OCI-LY7 (cell line): ENCODE measurements around the gene TRIM9. TPM values are rescaled to one million over a fixed set of nuclear protein-coding genes. Genes with fewer than 3 reads are reported as not detected.

Experiments used
- BruUV-seq: library from RNA; stranded (reverse); fragments of 400-500 nt; replicated peaks from 2 replicates; lab custom pipeline; 2021; lab: Mats Ljungman, UMichigan
- CTCF ChIA-PET: fragments of 300-600 bp; sonication (Branson Sonifier 250); formaldehyde crosslinking; loops from one replicate; lab custom pipeline; 2022; ENCODE audit warnings: antibody characterized with exemption; ENCODE audit not compliant: unreplicated experiment; lab: Charles Lee
- POLR2A ChIA-PET: fragments of 300-600 bp; sonication (Branson Sonifier 250); formaldehyde crosslinking; loops from one replicate; lab custom pipeline; 2022; ENCODE audit warnings: antibody characterized with exemption; lab: Charles Lee
- DNase-seq: peaks from one replicate; pipeline ENCODE4 v3.0.0-alpha.2; 2015; ENCODE audit warnings: low spot score
- H2AFZ ChIP-seq: fragments of 200-600 bp; sonication (generic), shearing (Covaris generic); 2 replicates; pipeline ENCODE4 v1.6.1; 2014; ENCODE audit warnings: mild to moderate bottlenecking, antibody characterized with exemption, low read length, moderate library complexity
- H3K27ac ChIP-seq: fragments of 200-600 bp; sonication (generic); 2 replicates; pipeline ENCODE4 v1.5.1; 2014; ENCODE audit warnings: mixed run types, low read depth, mild to moderate bottlenecking, moderate library complexity, low read length, inconsistent platforms; ENCODE audit not compliant: poor library complexity, severe bottlenecking
- H3K36me3 ChIP-seq: fragments of 200-600 bp; sonication (generic); 2 replicates; pipeline ENCODE4 v1.6.1; 2014; ENCODE audit warnings: mild to moderate bottlenecking, antibody characterized with exemption, low read length, moderate library complexity, mixed read lengths; ENCODE audit not compliant: insufficient read depth
- H3K4me1 ChIP-seq: fragments of 200-600 bp; sonication (generic); 2 replicates; pipeline ENCODE4 v1.5.1; 2014; ENCODE audit warnings: mild to moderate bottlenecking, low read length; ENCODE audit not compliant: insufficient read depth, poor library complexity, severe bottlenecking
- H3K4me2 ChIP-seq: fragments of 200-600 bp; sonication (generic); 2 replicates; pipeline ENCODE4 v1.6.1; 2014; ENCODE audit warnings: mild to moderate bottlenecking, low read length
- H3K4me3 ChIP-seq: fragments of 200-600 bp; sonication (generic); 2 replicates; pipeline ENCODE4 v1.5.1; 2014; ENCODE audit warnings: mild to moderate bottlenecking, low read depth, low read length; ENCODE audit not compliant: poor library complexity, severe bottlenecking
- H3K79me2 ChIP-seq: fragments of 200-600 bp; sonication (generic); 2 replicates; pipeline ENCODE4 v1.6.1; 2016; ENCODE audit warnings: low read depth, mild to moderate bottlenecking, low read length, moderate library complexity, mixed read lengths; ENCODE audit not compliant: insufficient read depth
- H3K9me2 ChIP-seq: fragments of 200-600 bp; sonication (generic); 2 replicates; pipeline ENCODE4 v1.6.1; 2016; ENCODE audit warnings: mild to moderate bottlenecking, low read length, mixed read lengths; ENCODE audit not compliant: insufficient read depth
- H3K9me3 ChIP-seq: fragments of 200-600 bp; sonication (generic); 2 replicates; pipeline ENCODE4 v1.6.1; 2014; ENCODE audit warnings: mild to moderate bottlenecking, mixed run types, low read length, mixed read lengths
- H4K20me1 ChIP-seq: fragments of 200-600 bp; sonication (generic); 2 replicates; pipeline ENCODE4 v1.6.1; 2014; ENCODE audit warnings: mild to moderate bottlenecking, antibody characterized with exemption, low read length, moderate library complexity, mixed read lengths; ENCODE audit not compliant: insufficient read depth
- CTCF ChIP-seq: fragments of 200-600 bp; sonication (generic); conservative IDR thresholded peaks from 2 replicates; pipeline ENCODE4 v1.5.1; 2014; ENCODE audit warnings: mild to moderate bottlenecking, antibody characterized with exemption, low read length, moderate library complexity, mixed read lengths
- EZH2phosphoT487 ChIP-seq: fragments of 200-600 bp; sonication (generic); IDR thresholded peaks from 2 replicates; pipeline ENCODE4 v1.6.1; 2018; ENCODE audit warnings: low read depth, borderline replicate concordance, mild to moderate bottlenecking, mixed run types, antibody characterized with exemption, low read length, moderate library complexity, mixed read lengths
- intact Hi-C: fragments of 100-400 bp; cut with micrococcal nuclease; formaldehyde crosslinking; loops from one replicate; pipeline ENCODE4 v1.10.0; 2022; ENCODE audit not compliant: unreplicated experiment
- total RNA-seq, 2 experiments: library from RNA; depleted of rRNA in 1 of 2; stranded (reverse); fragments of >200 nt in 1 of 2; shearing (Covaris generic) in 1 of 2; gene quantifications; 2 replicates each; pipeline ENCODE4 v1.2.3, GENCODE V29; 2014 to 2022

Gene TRIM9
- total RNA-seq, 2 experiments from 2014 or later, result 1.4 to 7.9 TPM

GRCh38 chr14:51086044-51086443 lies 8.9 kb downstream of the TRIM9 start:
- no peaks in the 10 kb centered on the region for H3K79me2 ChIP-seq
- no peak overlapping the region for H3K4me3 ChIP-seq
- no peak for DNase-seq
- H3K36me3 ChIP-seq, result no peaks in the 10 kb centered on the region
- CTCF ChIA-PET, result no interaction called here
- H2AFZ ChIP-seq, result no peak overlapping the region
- no TSS peak for BruUV-seq
- no peaks in the 10 kb centered on the region for H3K9me2 ChIP-seq
- H3K27ac ChIP-seq, result no peak overlapping the region
- no peaks in the 10 kb centered on the region for H4K20me1 ChIP-seq
- intact Hi-C loops, result no loop called here
- TF ChIP-seq EZH2phosphoT487 (no peak), CTCF (no peak)
- H3K9me3 ChIP-seq, result no peaks in the 10 kb centered on the region
- POLR2A ChIA-PET, result interaction anchor here (0.6 to 0.7 kb wide), 3 partner anchors 11 to 912 kb away, joined by 3 read pairs; no protein-coding TSS in a partner anchor
- no peak overlapping the region for H3K4me2 ChIP-seq
- no peaks in the 10 kb centered on the region for H3K4me1 ChIP-seq

GRCh38 chr14:51084962-51085361 lies 9.9 kb downstream of the TRIM9 start:
- H3K36me3 ChIP-seq, result no peaks in the 10 kb centered on the region
- ChIA-PET CTCF (no interaction called here), POLR2A (interaction anchor here (0.7 to 1.5 kb wide), 4 partner anchors 12 to 118 kb away, joined by 3 to 7 read pairs (median 3); no protein-coding TSS in a partner anchor)
- H3K79me2 ChIP-seq, result no peaks in the 10 kb centered on the region
- no peaks in the 10 kb centered on the region for H3K9me2 ChIP-seq
- no peak for DNase-seq
- H3K4me1 ChIP-seq, result no peaks in the 10 kb centered on the region
- no peaks in the 10 kb centered on the region for H4K20me1 ChIP-seq
- intact Hi-C loops, result no loop called here
- H2AFZ ChIP-seq, result no peak overlapping the region
- H3K27ac ChIP-seq, result no peak overlapping the region
- H3K4me3 ChIP-seq, result no peak overlapping the region
- BruUV-seq, result no TSS peak
- no peaks in the 10 kb centered on the region for H3K9me3 ChIP-seq
- H3K4me2 ChIP-seq, result no peak overlapping the region
- TF ChIP-seq CTCF, result no peak
- TF ChIP-seq EZH2phosphoT487, result no peak

GRCh38 chr14:51084507-51084906 lies 10.4 kb downstream of the TRIM9 start:
- no peaks in the 10 kb centered on the region for H3K79me2 ChIP-seq
- no peaks in the 10 kb centered on the region for H3K9me2 ChIP-seq
- H3K9me3 ChIP-seq, result no peaks in the 10 kb centered on the region
- no TSS peak for BruUV-seq
- intact Hi-C loops, result no loop called here
- POLR2A ChIA-PET, result interaction anchor here (0.9 to 1.5 kb wide), 4 partner anchors 12 to 171 kb away, joined by 3 to 7 read pairs (median 3); no protein-coding TSS in a partner anchor
- no peak overlapping the region for H3K4me3 ChIP-seq
- H3K4me2 ChIP-seq, result no peak overlapping the region
- no peaks in the 10 kb centered on the region for H3K36me3 ChIP-seq
- CTCF ChIA-PET, result no interaction called here
- DNase-seq, result no peak
- H3K4me1 ChIP-seq, result no peaks in the 10 kb centered on the region
- no peaks in the 10 kb centered on the region for H4K20me1 ChIP-seq
- no peak for TF ChIP-seq CTCF
- no peak for TF ChIP-seq EZH2phosphoT487
- no peak overlapping the region for H3K27ac ChIP-seq
- H2AFZ ChIP-seq, result no peak overlapping the region
